ENCODE data around the gene PDIA4. TPM values are rescaled to one million over a fixed set of nuclear protein-coding genes. Genes with fewer than 3 reads are reported as not detected.
"Not testable (repeated sequence)": the region's sequence is repeated elsewhere in the genome, so short reads cannot be mapped to it uniquely, and the experiment has no call there.

PDIA4 gene
- total RNA-seq, 1 experiment from 2014 or later, result 335 TPM

- H3K36me3 ChIP-seq (replicated peaks; ENCODE audit: control insufficient read depth, insufficient read depth, low read length), result no peaks in the 10 kb centered on the region
- H3K27me3 ChIP-seq (ENCODE audit: control insufficient read depth, insufficient read depth, low read length), result no peaks in the 10 kb centered on the region
- no peak overlapping the region for H3K4me3 ChIP-seq (ENCODE audit: insufficient read depth, low read depth, low read length)
- no peak for DNase-seq
These were observed 25.6 kb upstream of the PDIA4 start for GRCh38 chr7:149053885-149054284.

- Histone ChIP-seq H3K4me3 (ENCODE audit: insufficient read depth, low read depth, low read length) (no peak overlapping the region), H3K27me3 (ENCODE audit: control insufficient read depth, insufficient read depth, low read length) (no peaks in the 10 kb centered on the region), H3K36me3 (replicated peaks; ENCODE audit: control insufficient read depth, insufficient read depth, low read length) (no peaks in the 10 kb centered on the region)
- DNase-seq, result no peak
These were observed 25.1 kb upstream of the PDIA4 start for GRCh38 chr7:149053384-149053783.

- Histone ChIP-seq H3K27me3 (ENCODE audit: control insufficient read depth, insufficient read depth, low read length) (no peaks in the 10 kb centered on the region), H3K4me3 (ENCODE audit: insufficient read depth, low read depth, low read length) (no peak overlapping the region), H3K36me3 (replicated peaks; ENCODE audit: control insufficient read depth, insufficient read depth, low read length) (no peaks in the 10 kb centered on the region)
- no peak for DNase-seq
These were observed 22.6 kb upstream of the PDIA4 start for GRCh38 chr7:149050941-149051340.

- DNase-seq, result no peak
- Histone ChIP-seq H3K27me3 (ENCODE audit: control insufficient read depth, insufficient read depth, low read length) (no peaks in the 10 kb centered on the region), H3K4me3 (ENCODE audit: insufficient read depth, low read depth, low read length) (no peak overlapping the region), H3K36me3 (replicated peaks; ENCODE audit: control insufficient read depth, insufficient read depth, low read length) (no peaks in the 10 kb centered on the region)
These were observed 20.5 kb upstream of the PDIA4 start for GRCh38 chr7:149048805-149049204.

GRCh38 chr7:149046416-149046815 is 18.1 kb upstream of the PDIA4 start:
- no peak for DNase-seq

GRCh38 chr7:149043936-149044335 is 15.6 kb upstream of the PDIA4 start:
- H3K36me3 ChIP-seq (replicated peaks; ENCODE audit: control insufficient read depth, insufficient read depth, low read length), result no peaks in the 10 kb centered on the region
- no peaks in the 10 kb centered on the region for H3K27me3 ChIP-seq (ENCODE audit: control insufficient read depth, insufficient read depth, low read length)
- H3K4me3 ChIP-seq (ENCODE audit: insufficient read depth, low read depth, low read length), result no peak overlapping the region
- no peak for DNase-seq

More at GRCh38 chr7:149046416-149046815, 18.1 kb upstream of the PDIA4 start:
- Histone ChIP-seq H3K36me3 (replicated peaks; ENCODE audit: control insufficient read depth, insufficient read depth, low read length) (no peaks in the 10 kb centered on the region), H3K4me3 (ENCODE audit: insufficient read depth, low read depth, low read length) (no peak overlapping the region), H3K27me3 (ENCODE audit: control insufficient read depth, insufficient read depth, low read length) (no peaks in the 10 kb centered on the region)

- no peaks in the 10 kb centered on the region for H3K27me3 ChIP-seq (ENCODE audit: control insufficient read depth, insufficient read depth, low read length)
These were observed 13.0 kb upstream of the PDIA4 start for GRCh38 chr7:149041350-149041749.

GRCh38 chr7:149038641-149039040 is 10.3 kb upstream of the PDIA4 start:
- H3K36me3 ChIP-seq (replicated peaks; ENCODE audit: control insufficient read depth, insufficient read depth, low read length); DNase-seq; H3K4me3 ChIP-seq (ENCODE audit: insufficient read depth, low read depth, low read length); H3K27me3 ChIP-seq (ENCODE audit: control insufficient read depth, insufficient read depth, low read length): not testable (repeated sequence)

More at GRCh38 chr7:149041350-149041749, 13.0 kb upstream of the PDIA4 start:
- no peak for DNase-seq
- Histone ChIP-seq H3K36me3 (replicated peaks; ENCODE audit: control insufficient read depth, insufficient read depth, low read length) (no peaks in the 10 kb centered on the region), H3K4me3 (ENCODE audit: insufficient read depth, low read depth, low read length) (no peak overlapping the region)

GRCh38 chr7:149036676-149037075 is 8.4 kb upstream of the PDIA4 start:
- Histone ChIP-seq H3K36me3 (replicated peaks; ENCODE audit: control insufficient read depth, insufficient read depth, low read length) (no peaks in the 10 kb centered on the region), H3K4me3 (ENCODE audit: insufficient read depth, low read depth, low read length) (no peak overlapping the region)
- DNase-seq, result no peak

GRCh38 chr7:149031353-149031910 is 3.1 kb upstream of the PDIA4 start:
- H3K27me3 ChIP-seq (ENCODE audit: control insufficient read depth, insufficient read depth, low read length), result no peaks in the 10 kb centered on the region
- no peak for DNase-seq
- no peak overlapping the region for H3K4me3 ChIP-seq (ENCODE audit: insufficient read depth, low read depth, low read length)
- H3K36me3 ChIP-seq (replicated peaks; ENCODE audit: control insufficient read depth, insufficient read depth, low read length), result no peaks in the 10 kb centered on the region; the same call in 1 of the 2 replicates

More at GRCh38 chr7:149036676-149037075, 8.4 kb upstream of the PDIA4 start:
- H3K27me3 ChIP-seq (ENCODE audit: control insufficient read depth, insufficient read depth, low read length), result no peaks in the 10 kb centered on the region

GRCh38 chr7:149030439-149030838 is 2.1 kb upstream of the PDIA4 start:
- DNase-seq; H3K27me3 ChIP-seq (ENCODE audit: control insufficient read depth, insufficient read depth, low read length); H3K36me3 ChIP-seq (replicated peaks; ENCODE audit: control insufficient read depth, insufficient read depth, low read length); H3K4me3 ChIP-seq (ENCODE audit: insufficient read depth, low read depth, low read length): not testable (repeated sequence)

GRCh38 chr7:149027611-149028345 is 527 bp downstream of the PDIA4 start:
- Histone ChIP-seq H3K27me3 (ENCODE audit: control insufficient read depth, insufficient read depth, low read length) (no peaks in the 10 kb centered on the region), H3K4me3 (ENCODE audit: insufficient read depth, low read depth, low read length) (peak overlapping the region; percentile 91), H3K36me3 (replicated peaks; ENCODE audit: control insufficient read depth, insufficient read depth, low read length) (no peaks in the 10 kb centered on the region; the same call in none of the 2 replicates)
- peak; percentile 36 for DNase-seq

- Histone ChIP-seq H3K27me3 (ENCODE audit: control insufficient read depth, insufficient read depth, low read length) (no peaks in the 10 kb centered on the region), H3K4me3 (ENCODE audit: insufficient read depth, low read depth, low read length) (peak overlapping the region; percentile 91), H3K36me3 (replicated peaks; ENCODE audit: control insufficient read depth, insufficient read depth, low read length) (no peaks in the 10 kb centered on the region; the same call in none of the 2 replicates)
- DNase-seq, result no peak
These were observed 1.2 kb downstream of the PDIA4 start for GRCh38 chr7:149027055-149027454.

- no peak for DNase-seq
- peaks cover 13% of the 10 kb centered on the region for H3K36me3 ChIP-seq (replicated peaks; ENCODE audit: control insufficient read depth, insufficient read depth, low read length)
- no peak overlapping the region for H3K4me3 ChIP-seq (ENCODE audit: insufficient read depth, low read depth, low read length)
- no peaks in the 10 kb centered on the region for H3K27me3 ChIP-seq (ENCODE audit: control insufficient read depth, insufficient read depth, low read length)
These were observed 4.6 kb downstream of the PDIA4 start for GRCh38 chr7:149023662-149024061.

- Histone ChIP-seq H3K4me3 (ENCODE audit: insufficient read depth, low read depth, low read length) (no peak overlapping the region), H3K27me3 (ENCODE audit: control insufficient read depth, insufficient read depth, low read length) (no peaks in the 10 kb centered on the region), H3K36me3 (replicated peaks; ENCODE audit: control insufficient read depth, insufficient read depth, low read length) (peaks cover 16% of the 10 kb centered on the region)
- DNase-seq, result no peak
These were observed 5.4 kb downstream of the PDIA4 start for GRCh38 chr7:149022756-149023360.
